Measurements from ENCODE around the gene WNK2.

Gene WNK2

DNA sequence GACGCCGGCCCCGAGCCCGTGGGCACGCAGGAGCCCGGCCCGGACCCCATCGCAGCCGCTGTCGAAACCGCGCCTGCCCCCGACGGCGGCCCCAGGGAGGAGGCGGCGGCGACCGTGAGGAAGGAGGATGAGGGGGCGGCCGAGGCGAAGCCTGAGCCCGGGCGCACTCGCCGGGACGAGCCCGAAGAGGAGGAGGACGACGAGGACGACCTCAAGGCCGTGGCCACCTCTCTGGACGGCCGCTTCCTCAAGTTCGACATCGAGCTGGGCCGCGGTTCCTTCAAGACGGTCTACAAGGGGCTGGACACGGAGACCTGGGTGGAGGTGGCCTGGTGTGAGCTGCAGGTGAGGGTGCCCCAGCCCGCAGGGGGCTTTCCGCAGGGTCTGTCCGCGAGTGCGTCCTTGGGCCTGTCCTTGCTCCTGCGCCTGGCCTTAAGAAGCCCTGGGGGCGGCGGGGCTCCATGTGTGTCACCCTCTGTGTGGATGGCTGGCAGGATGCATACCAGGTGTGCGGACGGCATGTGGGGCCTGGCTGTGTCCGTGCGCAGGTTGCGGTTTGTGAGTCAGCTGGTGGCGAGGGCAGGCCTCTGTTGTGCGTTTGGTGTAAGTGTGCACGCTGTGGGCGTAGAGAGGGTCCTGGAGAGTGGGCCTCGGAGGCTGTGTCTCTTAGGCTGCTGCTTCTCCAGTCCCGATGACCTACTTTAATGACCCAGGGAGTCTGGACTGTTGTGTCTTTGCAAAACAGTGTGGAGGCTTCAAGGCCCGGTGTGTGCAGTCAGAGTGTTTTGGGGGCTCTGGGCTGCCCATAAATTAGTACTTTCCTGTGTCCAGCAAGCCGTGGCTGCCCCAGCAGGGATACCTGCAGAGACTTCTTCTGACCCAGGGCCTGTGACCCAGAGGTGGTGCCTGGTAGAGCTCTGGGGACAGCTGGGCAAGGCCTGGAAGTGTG lies 1.6 kb downstream of the WNK2 start:
- ChIA-PET CTCF (interaction anchor here (0.6 to 0.8 kb wide), 2 partner anchors 27 to 131 kb away, joined by 3 to 4 read pairs; no protein-coding TSS in a partner anchor), POLR2A (no interaction called here)
- Histone ChIP-seq H3K4me3 (ENCODE audit: low read depth, low read length) (no peak overlapping the region), H3K4me1 (ENCODE audit: control insufficient read depth, insufficient read depth, low read length) (no peaks in the 10 kb centered on the region), H3K27ac (ENCODE audit: extremely low read depth, low read depth, low read length) (no peak overlapping the region), H3K36me3 (ENCODE audit: control insufficient read depth in 2 of 2, insufficient read depth in 1 of 2, low read length in 2 of 2) (peaks cover 0 to 3% of the 10 kb centered on the region in 2 experiments; a peak in 1 of 3 replicates), H3K9me3 (ENCODE audit: control insufficient read depth, insufficient read depth, low read depth, low read length) (no peaks in the 10 kb centered on the region)
- TF ChIP-seq ZNF571 (tag by site-specific recombination; IDR thresholded peaks at IDR 0.05) (no peak), ZFHX2 (tag by site-specific recombination; conservative IDR thresholded peaks at IDR 0.05) (peak; percentile 41)

DNA sequence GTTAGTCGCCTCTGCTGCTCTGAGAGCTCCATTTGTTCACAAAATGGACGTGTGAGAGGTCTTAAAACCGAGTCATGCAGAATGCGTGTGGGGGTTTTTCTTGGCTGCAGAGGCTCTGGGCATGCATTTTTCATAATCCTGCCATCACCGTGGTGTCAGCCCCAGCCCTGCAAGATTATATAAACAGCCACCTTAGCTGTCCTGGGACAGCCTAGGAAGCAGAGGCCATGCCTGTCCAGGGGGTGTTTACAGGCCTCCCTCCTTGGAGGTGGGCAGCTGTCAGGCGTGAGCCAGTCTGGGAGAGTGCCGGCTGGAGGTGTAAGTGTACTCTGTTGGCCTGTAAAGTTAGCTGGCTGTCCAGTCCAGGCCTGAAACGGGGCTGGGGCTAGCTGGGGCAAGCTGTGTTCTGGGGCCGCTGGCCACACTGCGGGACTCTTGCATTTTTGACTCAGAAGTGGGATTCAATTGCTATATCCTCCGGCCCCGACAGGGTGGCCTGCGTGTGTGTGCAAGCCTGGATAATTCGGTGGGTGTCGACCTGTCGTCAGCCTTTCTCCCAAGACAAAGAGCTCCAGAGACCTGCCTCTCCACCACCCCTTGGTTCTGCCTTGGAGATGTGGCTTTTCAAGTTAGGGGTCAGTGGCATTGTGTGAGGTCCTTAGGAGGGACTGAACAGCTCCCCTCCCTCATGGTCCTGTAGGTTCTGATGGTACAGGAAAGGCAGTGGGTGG lies 2.4 kb downstream of the WNK2 start:
- ChIA-PET CTCF (interaction anchor here (0.6 to 1.0 kb wide), 5 partner anchors 27 to 828 kb away, joined by 3 to 4 read pairs (median 3); no protein-coding TSS in a partner anchor), POLR2A (no interaction called here)
- no peaks in the 10 kb centered on the region for H3K4me1 ChIP-seq (ENCODE audit: control insufficient read depth, insufficient read depth, low read length)
- peaks cover 0 to 3% of the 10 kb centered on the region in 2 experiments; a peak in 1 of 3 replicates for H3K36me3 ChIP-seq (ENCODE audit: control insufficient read depth in 2 of 2, insufficient read depth in 1 of 2, low read length in 2 of 2)
- no peaks in the 10 kb centered on the region for H3K9me3 ChIP-seq (ENCODE audit: control insufficient read depth, insufficient read depth, low read depth, low read length)
- TF ChIP-seq GLIS1 (tag by site-specific recombination; IDR thresholded peaks at IDR 0.05), result peak; percentile 85
- no peak for TF ChIP-seq ZNF280D (tag by site-specific recombination; IDR thresholded peaks at IDR 0.05)
- no peak overlapping the region for H3K27ac ChIP-seq (ENCODE audit: extremely low read depth, low read depth, low read length)
- no peak overlapping the region for H3K4me3 ChIP-seq (ENCODE audit: low read depth, low read length)

DNA sequence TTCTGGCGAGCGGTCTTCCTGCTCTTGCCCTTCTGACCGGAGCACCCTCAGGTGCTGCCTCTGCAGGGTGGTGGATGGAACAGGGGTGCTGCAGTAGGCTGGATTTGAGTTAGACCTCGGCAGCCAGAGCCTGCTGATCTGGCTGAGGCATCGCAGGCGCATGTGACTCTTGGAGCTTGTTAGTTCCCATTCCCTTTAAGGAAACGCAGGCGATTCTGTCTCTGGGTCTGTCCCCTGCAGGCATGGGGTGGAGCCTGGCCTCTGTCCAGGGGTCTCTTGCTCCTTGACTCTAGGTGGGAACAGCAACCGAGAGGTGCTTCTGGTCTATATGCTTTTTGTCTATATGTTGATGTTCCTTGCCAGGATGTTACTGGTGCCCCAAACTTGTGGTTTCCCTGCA lies 3.1 kb downstream of the WNK2 start:
- Histone ChIP-seq H3K27ac (ENCODE audit: extremely low read depth, low read depth, low read length) (no peak overlapping the region), H3K4me3 (ENCODE audit: low read depth, low read length) (no peak overlapping the region), H3K36me3 (ENCODE audit: control insufficient read depth in 2 of 2, insufficient read depth in 1 of 2, low read length in 2 of 2) (peaks cover 0 to 3% of the 10 kb centered on the region in 2 experiments; a peak in 1 of 3 replicates), H3K4me1 (ENCODE audit: control insufficient read depth, insufficient read depth, low read length) (no peaks in the 10 kb centered on the region), H3K9me3 (ENCODE audit: control insufficient read depth, insufficient read depth, low read depth, low read length) (no peaks in the 10 kb centered on the region)
- no peak for TF ChIP-seq PATZ1 (tag by site-specific recombination; IDR thresholded peaks at IDR 0.05)
- no peak for TF ChIP-seq KLF16 (tag by site-specific recombination; IDR thresholded peaks at IDR 0.05)
- TF ChIP-seq ZNF184 (tag by site-specific recombination; IDR thresholded peaks at IDR 0.05), result no peak
- no peak for TF ChIP-seq GFI1B (tag by site-specific recombination; IDR thresholded peaks at IDR 0.05)
- TF ChIP-seq SP7 (tag by site-specific recombination; IDR thresholded peaks at IDR 0.05), result no peak
- ChIA-PET CTCF (interaction anchor here (0.6 to 1.0 kb wide), 5 partner anchors 28 to 827 kb away, joined by 3 to 5 read pairs (median 3); no protein-coding TSS in a partner anchor), POLR2A (no interaction called here)

GRCh38 chr9:93187574-93187973 lies 3.6 kb downstream of the WNK2 start:
- TF ChIP-seq ZNF677 (tag by site-specific recombination; IDR thresholded peaks at IDR 0.05) (no peak), PRDM10 (tag by site-specific recombination; IDR thresholded peaks at IDR 0.05) (peak; percentile 47; the same call in 1 of the 2 replicates)

More at GRCh38 chr9:93187574-93187973, 3.6 kb downstream of the WNK2 start:
- ChIA-PET CTCF (interaction anchor here (0.6 to 1.0 kb wide), 3 partner anchors 27 to 394 kb away, joined by 3 to 5 read pairs (median 3); no protein-coding TSS in a partner anchor), POLR2A (no interaction called here)
- H3K27ac ChIP-seq (ENCODE audit: extremely low read depth, low read depth, low read length), result no peak overlapping the region
- no peaks in the 10 kb centered on the region for H3K4me1 ChIP-seq (ENCODE audit: control insufficient read depth, insufficient read depth, low read length)
- H3K36me3 ChIP-seq (ENCODE audit: control insufficient read depth in 2 of 2, insufficient read depth in 1 of 2, low read length in 2 of 2), result peaks cover 0 to 3% of the 10 kb centered on the region in 2 experiments; a peak in 1 of 3 replicates
- no peak overlapping the region for H3K4me3 ChIP-seq (ENCODE audit: low read depth, low read length)
- no peaks in the 10 kb centered on the region for H3K9me3 ChIP-seq (ENCODE audit: control insufficient read depth, insufficient read depth, low read depth, low read length)

Data from HEK293 (cell line).